K562 (cell line): Measurements from ENCODE around the gene PPP1CA. TPM values are rescaled to one million over a fixed set of nuclear protein-coding genes. Genes with fewer than 3 reads are reported as not detected.
A peak's percentile ranks its signal among the peaks of the same experiment; 100 is the strongest.

ENCODE experiments used
- ATAC-seq: fragments of 200-7000 bp; cut with Tn5 transposase; 3 replicates; pipeline ENCODE4 v1.9.1; 2020; ENCODE audit warnings: moderate library complexity
- BruUV-seq: library from RNA; stranded (reverse); fragments of 400-500 nt; replicated peaks from 2 replicates; lab custom pipeline; 2021; lab: Mats Ljungman, UMichigan
- CTCF ChIA-PET: fragments of 300-600 bp; formaldehyde crosslinking; extraction: SDS; loops from one replicate; lab custom pipeline; 2021; ENCODE audit warnings: low intra/inter-chr PET ratio; lab: Yijun Ruan, JAX
- POLR2A ChIA-PET: fragments of 300-600, 350-650 bp; sonication (Branson Sonifier 250); formaldehyde crosslinking; extraction: SDS; loops from one replicate; lab custom pipeline; 2021; ENCODE audit warnings: antibody characterized with exemption, inconsistent platforms; lab: Yijun Ruan, JAX
- DNase-seq, 4 experiments: peaks; one replicate each; pipeline versions ENCODE4 v3.0.0 to v3.0.0-alpha.2; 2011 to 2018; ENCODE audit warnings: low spot score in 3 of 4, mixed read lengths in 3 of 4; ENCODE audit errors: extremely low read depth in 1 of 4
- FAIRE-seq: peaks from 2 replicates; lab custom pipeline; 2011; peaks lifted over from hg19 to GRCh38; lab: Jason Lieb, UNC
- H2AFZ ChIP-seq: 2 replicates; pipeline ENCODE4 v1.6.0; 2011; ENCODE audit warnings: low read depth, low read length, control low read depth, inconsistent platforms
- H3K27ac ChIP-seq: fragments of 200-600 bp; 3 replicates; pipeline ENCODE4 v1.8.0; 2011; ENCODE audit warnings: low read depth, mild to moderate bottlenecking, control low read depth, inconsistent platforms, low read length, moderate library complexity, mixed read lengths; ENCODE audit errors: extremely low read depth
- H3K27me3 ChIP-seq, 2 experiments: fragments of 300-600 bp in 1 of 2; 2 replicates in 1 of 2; 3 replicates in 1 of 2; pipeline versions ENCODE4 v1.6.0 to v1.8.0; 2011; ENCODE audit warnings: inconsistent platforms in 2 of 2, low read length in 2 of 2, mild to moderate bottlenecking in 1 of 2, mixed read lengths in 1 of 2, moderate library complexity in 1 of 2; ENCODE audit not compliant: control insufficient read depth in 2 of 2, insufficient read depth in 2 of 2
- H3K36me3 ChIP-seq: fragments of 300-600 bp; 3 replicates; pipeline ENCODE4 v1.8.0; 2011; ENCODE audit warnings: mild to moderate bottlenecking, low read length, inconsistent platforms; ENCODE audit not compliant: control insufficient read depth, insufficient read depth
- H3K4me1 ChIP-seq, 2 experiments: fragments of 200-600 bp in 1 of 2; replicated peaks in 1 of 2; 2 replicates in 1 of 2; 3 replicates in 1 of 2; pipeline versions ENCODE4 v1.5.1 to v1.8.0; 2011; ENCODE audit warnings: inconsistent platforms in 2 of 2, low read length in 2 of 2, mild to moderate bottlenecking in 1 of 2, mixed read lengths in 1 of 2, moderate library complexity in 1 of 2; ENCODE audit not compliant: control insufficient read depth in 2 of 2, insufficient read depth in 2 of 2
- H3K4me2 ChIP-seq: 2 replicates; pipeline ENCODE4 v1.6.1; 2011; ENCODE audit warnings: low read length, control low read depth, inconsistent platforms, mixed read lengths; ENCODE audit not compliant: insufficient read depth
- H3K4me3 ChIP-seq: fragments of 200-600 bp; sonication (generic), shearing (Covaris generic); 2 replicates; pipeline ENCODE4 v1.5.1; 2016; ENCODE audit warnings: control low read depth, inconsistent platforms
- H3K79me2 ChIP-seq: fragments of 200-600 bp; 3 replicates; pipeline ENCODE4 v1.8.0; 2011; ENCODE audit warnings: low read length, inconsistent platforms; ENCODE audit not compliant: control insufficient read depth, insufficient read depth
- H3K9ac ChIP-seq, 2 experiments: 2 replicates each; pipeline versions ENCODE4 v1.6.0 to v1.6.1; 2011; ENCODE audit warnings: low read depth in 2 of 2, low read length in 2 of 2, control low read depth in 1 of 2, inconsistent platforms in 1 of 2, mild to moderate bottlenecking in 1 of 2, mixed read lengths in 1 of 2; ENCODE audit not compliant: insufficient read depth in 1 of 2
- H3K9me1 ChIP-seq: one replicate; pipeline ENCODE4 v1.6.0; 2011; ENCODE audit warnings: inconsistent platforms, mild to moderate bottlenecking, low read length, moderate library complexity; ENCODE audit not compliant: control insufficient read depth, insufficient read depth
- H3K9me3 ChIP-seq: replicated peaks from 2 replicates; pipeline ENCODE4 v1.5.1; 2011; ENCODE audit warnings: low read depth, low read length, inconsistent platforms; ENCODE audit not compliant: control insufficient read depth, insufficient read depth
- H4K20me1 ChIP-seq: replicated peaks from 2 replicates; pipeline ENCODE4 v1.6.1; 2011; ENCODE audit warnings: low read length, inconsistent platforms, mixed read lengths; ENCODE audit not compliant: control insufficient read depth, insufficient read depth
- CBX1 ChIP-seq: sonication (generic); IDR thresholded peaks from 2 replicates; pipeline ENCODE4 v1.6.1; 2016; ENCODE audit warnings: antibody characterized with exemption, low read depth, mild to moderate bottlenecking
- FOXK1 ChIP-seq: sonication (generic); formaldehyde crosslinking; IDR thresholded peaks from 2 replicates; pipeline ENCODE4 v1.8.0; 2022; ENCODE audit warnings: missing genetic modification reagents, mild to moderate bottlenecking, borderline replicate concordance
- FOXM1 ChIP-seq, 2 experiments: fragments of 450-650 bp in 1 of 2; sonication (generic) in 1 of 2; formaldehyde crosslinking in 1 of 2; IDR thresholded peaks; 2 replicates each; pipeline versions ENCODE4 v1.6.1 to v1.9.0; 2017 to 2022; ENCODE audit warnings: low read depth in 2 of 2, mild to moderate bottlenecking in 2 of 2, missing genetic modification reagents in 1 of 2, moderate library complexity in 1 of 2
- HBP1 ChIP-seq: fragments of 450-650 bp; formaldehyde crosslinking; IDR thresholded peaks from 2 replicates; pipeline ENCODE4 v1.4.0; 2022; ENCODE audit warnings: missing genetic modification characterization
- HDGF ChIP-seq: fragments of 450-650 bp; IDR thresholded peaks from 2 replicates; pipeline ENCODE4 v1.6.1; 2016
- MEF2D ChIP-seq: conservative IDR thresholded peaks from 2 replicates; pipeline ENCODE4 v1.6.1; 2016; ENCODE audit warnings: low read depth, missing genetic modification characterization, missing compliant biosample characterization
- MEIS2 ChIP-seq: fragments of 450-650 bp; IDR thresholded peaks from 2 replicates; pipeline ENCODE4 v1.6.1; 2014; ENCODE audit warnings: mild to moderate bottlenecking; ENCODE audit not compliant: partially characterized antibody
- MTA1 ChIP-seq: fragments of 450-650 bp; IDR thresholded peaks from 2 replicates; pipeline ENCODE4 v1.6.1; 2017; ENCODE audit warnings: borderline replicate concordance
- MXI1 ChIP-seq: IDR thresholded peaks from 2 replicates; pipeline ENCODE4 v1.6.1; 2011; ENCODE audit warnings: low read depth, mild to moderate bottlenecking, improper control_type of control experiment, low read length
- NFRKB ChIP-seq: fragments of 450-650 bp; IDR thresholded peaks from 2 replicates; pipeline ENCODE4 v1.6.1; 2016; ENCODE audit warnings: low read depth
- NFXL1 ChIP-seq: fragments of 450-650 bp; formaldehyde crosslinking; IDR thresholded peaks from 2 replicates; pipeline ENCODE4 v1.4.0; 2021; ENCODE audit warnings: mild to moderate bottlenecking
- NR1H2 ChIP-seq: sonication (generic); formaldehyde crosslinking; IDR thresholded peaks from 2 replicates; pipeline ENCODE4 v1.4.0; 2020; ENCODE audit warnings: mild to moderate bottlenecking, missing genetic modification reagents
- PYGO2 ChIP-seq: fragments of 450-650 bp; IDR thresholded peaks from 2 replicates; pipeline ENCODE4 v1.6.1; 2016; ENCODE audit warnings: mild to moderate bottlenecking, missing genetic modification characterization, moderate library complexity, missing compliant biosample characterization
- RAD21 ChIP-seq, 2 experiments: fragments of 250-450 bp in 1 of 2; fragments of 450-650 bp in 1 of 2; sonication (Bioruptor Pico) in 1 of 2; formaldehyde crosslinking in 1 of 2; IDR thresholded peaks in 1 of 2; conservative IDR thresholded peaks in 1 of 2; 2 replicates each; pipeline versions ENCODE4 v1.4.0 to v1.8.0; 2020 to 2022; ENCODE audit warnings: mild to moderate bottlenecking in 2 of 2, moderate library complexity in 1 of 2
- RAD51 ChIP-seq: fragments of 450-650 bp; IDR thresholded peaks from 2 replicates; pipeline ENCODE4 v1.7.1; 2016; ENCODE audit warnings: low read depth, mild to moderate bottlenecking, borderline replicate concordance
- RBFOX2 ChIP-seq: fragments of 200-400 bp; formaldehyde crosslinking; IDR thresholded peaks from 2 replicates; pipeline ENCODE4 v1.6.1; 2017; ENCODE audit warnings: low read depth, mild to moderate bottlenecking, low read length, moderate library complexity
- SLC30A9 ChIP-seq: fragments of 250-450 bp; sonication (Bioruptor Pico); IDR thresholded peaks from 2 replicates; pipeline ENCODE4 v1.8.0; 2022; ENCODE audit warnings: mild to moderate bottlenecking, moderate library complexity
- SMAD1 ChIP-seq: fragments of 150-350 bp; IDR thresholded peaks from 2 replicates; pipeline ENCODE4 v1.6.1; 2014; ENCODE audit warnings: low read length, low read depth; ENCODE audit not compliant: partially characterized antibody
- TAF7 ChIP-seq: fragments of 450-650 bp; IDR thresholded peaks from 2 replicates; pipeline ENCODE4 v1.6.1; 2016; ENCODE audit warnings: missing genetic modification characterization, missing compliant biosample characterization
- ZBTB17 ChIP-seq: fragments of 450-650 bp; formaldehyde crosslinking; IDR thresholded peaks from 2 replicates; pipeline ENCODE4 v1.4.0; 2020; ENCODE audit warnings: mild to moderate bottlenecking
- ZNF778 ChIP-seq: fragments of 450-650 bp; formaldehyde crosslinking; IDR thresholded peaks from 2 replicates; pipeline ENCODE4 v1.4.0; 2020; ENCODE audit warnings: mild to moderate bottlenecking, moderate library complexity
- ZNF79 ChIP-seq: fragments of 250-450 bp; sonication (Bioruptor Pico); IDR thresholded peaks from 2 replicates; pipeline ENCODE4 v1.4.0; 2020; ENCODE audit warnings: low read depth, mild to moderate bottlenecking, moderate library complexity
- WGBS: fragments of 100-300 bp; shearing (Covaris generic); methylation state at CpG from one replicate; pipeline ENCODE4 v1.1.6; 2016; ENCODE audit warnings: low coverage, mixed read lengths; ENCODE audit not compliant: insufficient coverage; ENCODE audit errors: missing lambda C conversion rate; 5-methylcytosine and 5-hydroxymethylcytosine counted together
- in situ Hi-C: fragments of 300-500 bp; cut with MboI; formaldehyde crosslinking; loops from 4 replicates; pipeline ENCODE4 v1.15.0; 2018; ENCODE audit warnings: inconsistent platforms, mixed read lengths
- intact Hi-C: fragments of 100-400 bp; cut with micrococcal nuclease; formaldehyde crosslinking; loops from 2 replicates; pipeline ENCODE4 v1.14.2; 2022
- polyA plus RNA-seq, 8 experiments: library from polyadenylated mRNA; depleted of rRNA in 4 of 8; stranded (reverse) in 5 of 8; unstranded in 3 of 8; fragments of >200 nt; fragmentation: Nextera tagmentation in 2 of 8; fragmentation: Illumina TruSeq in 1 of 8; extraction: Ambion mirVana in 2 of 8; extraction: Trizol in 1 of 8; gene quantifications; 2 replicates each; pipeline versions ENCODE4 v1.2.1 to v1.2.3, GENCODE V29; 2011 to 2014; ENCODE audit warnings: inconsistent platforms in 1 of 8, missing spikeins in 1 of 8
- total RNA-seq, 7 experiments: library from RNA; depleted of rRNA in 6 of 7; stranded (reverse); fragments of >200 nt in 6 of 7; fragmentation: Illumina TruSeq in 2 of 7; extraction: Trizol in 2 of 7; gene quantifications; 2 replicates each; pipeline versions ENCODE4 v1.2.1 to v1.2.3, GENCODE V29; 2011 to 2021; ENCODE audit warnings: low replicate concordance in 1 of 7

PPP1CA gene
- total and polyA plus RNA-seq, 9 of the 15 experiments (the other 6 are each of a cell fraction or from before 2014, with no cell fraction given) = 18.2 to 242 (median 188) TPM

GRCh38 chr11:67371189-67371910 is 30.3 kb downstream of the PPP1CA start:
- H3K27ac ChIP-seq = peak overlapping the region; percentile 67; the same call in 2 of the 3 replicates
- intact Hi-C loops = no loop called here
- H3K4me3 ChIP-seq = 0 out of 2 replicates have a peak overlapping the region, but pooled peaks have one; percentile 96
- in situ Hi-C loops = no loop called here
- no peaks in the 10 kb centered on the region for H3K27me3 ChIP-seq
- H3K9ac ChIP-seq = peak overlapping the region; percentile 34 to 95; a peak in 3 of 4 replicates
- FAIRE-seq = peak; percentile 65
- H3K79me2 ChIP-seq = peaks cover 39% of the 10 kb centered on the region; the same call in 2 of the 3 replicates
- no peaks in the 10 kb centered on the region for H3K9me1 ChIP-seq
- ATAC-seq = peak; percentile 47
- 55% methylated on average over 7 of the region's 8 CpGs for WGBS
- H3K9me3 ChIP-seq = no peaks in the 10 kb centered on the region
- CTCF ChIA-PET = no interaction called here
- DNase-seq = peak; percentile 58 to 67 (median 63)
- H3K36me3 ChIP-seq = no peaks in the 10 kb centered on the region
- no peak overlapping the region for H2AFZ ChIP-seq
- peak overlapping the region; percentile 60 for H3K4me2 ChIP-seq
- peaks cover 53 to 75% of the 10 kb centered on the region in 2 experiments for H3K4me1 ChIP-seq
- BruUV-seq = TSS peak; percentile 56
- no peaks in the 10 kb centered on the region for H4K20me1 ChIP-seq
- POLR2A ChIA-PET = interaction anchor here (0.6 to 3.0 kb wide), 8 partner anchors 8 to 85 kb away, joined by 3 to 10 read pairs (median 4); partner anchors contain the start of gene POLD4
- TF ChIP-seq RBFOX2 (no peak), NR1H2 (CRISPR knock-in tag) (no peak), SMAD1 (no peak), FOXM1 (IDR thresholded peaks at IDR 0.05; ENCODE audit: low read depth) (no peak), FOXM1 (CRISPR knock-in tag; IDR thresholded peaks at IDR 0.05; ENCODE audit: low read depth) (no peak), HBP1 (CRISPR knock-in tag) (0 out of 2 replicates have a peak, but pooled peaks have one; percentile 72), ZNF778 (CRISPR knock-in tag) (no peak), MEIS2 (no peak), ZBTB17 (no peak), NFRKB (no peak), SLC30A9 (CRISPR knock-in tag) (no peak), NFXL1 (CRISPR knock-in tag) (no peak), HDGF (peak; percentile 95), FOXK1 (no peak), CBX1 (no peak), PYGO2 (no peak), ZNF79 (CRISPR knock-in tag) (no peak), MXI1 (no peak), RAD21 (CRISPR knock-in tag; conservative IDR thresholded peaks at IDR 0.05 in 1 of 2, IDR thresholded peaks at IDR 0.05 in 1 of 2) (peak in 1 of 2 experiments; percentile 29; a peak in 1 of 4 replicates), TAF7 (tag) (no peak), MEF2D (no peak), RAD51 (no peak), MTA1 (0 out of 2 replicates have a peak, but pooled peaks have one; percentile 17)
